Camera-type eye (tissue), 1 donor: ENCODE results near the gene KRTAP2-3. TPM values are rescaled to one million over a fixed set of nuclear protein-coding genes. Genes with fewer than 3 reads are reported as not detected.

Experiments
- total RNA-seq: library from RNA; depleted of rRNA; stranded (reverse); fragments of >200 nt; gene quantifications from one replicate; pipeline ENCODE4 v1.2.3, GENCODE V29; 2014

Gene KRTAP2-3, protein sequence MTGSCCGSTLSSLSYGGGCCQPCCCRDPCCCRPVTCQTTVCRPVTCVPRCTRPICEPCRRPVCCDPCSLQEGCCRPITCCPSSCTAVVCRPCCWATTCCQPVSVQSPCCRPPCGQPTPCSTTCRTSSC
- not detected for total RNA-seq

DNA sequence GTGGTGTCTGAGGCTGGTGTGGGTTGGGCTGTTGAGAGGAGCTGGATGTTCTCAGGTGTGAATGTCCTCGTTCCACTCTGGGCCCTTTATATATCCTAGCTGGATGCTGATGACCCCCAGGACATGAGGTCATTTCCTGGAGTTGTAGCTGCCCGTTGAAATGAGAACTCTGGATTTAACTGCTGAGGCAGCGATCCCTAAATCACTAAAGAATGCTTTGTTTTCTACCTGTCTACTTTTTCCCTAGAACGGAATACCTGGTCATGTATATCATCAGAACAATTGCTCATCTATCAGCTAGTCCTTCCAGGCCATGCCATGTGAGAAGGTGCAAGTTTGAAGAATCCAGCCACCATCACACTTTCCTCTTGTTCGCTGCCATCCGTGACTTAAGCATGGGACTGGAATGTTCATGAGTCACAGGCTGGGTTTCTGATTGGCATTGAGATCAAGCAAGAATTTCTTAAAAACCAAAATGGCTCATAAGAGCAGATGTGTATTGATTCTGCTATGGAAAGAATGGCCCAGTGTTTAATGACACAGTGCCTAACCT lies at the start of gene KRTAP2-3:
Gene KRTAP2-3 (minus strand): TSS at position 63 of the 553 bp plus-strand sequence. CDS start 64 bp downstream, outside the sequence.

DNA sequence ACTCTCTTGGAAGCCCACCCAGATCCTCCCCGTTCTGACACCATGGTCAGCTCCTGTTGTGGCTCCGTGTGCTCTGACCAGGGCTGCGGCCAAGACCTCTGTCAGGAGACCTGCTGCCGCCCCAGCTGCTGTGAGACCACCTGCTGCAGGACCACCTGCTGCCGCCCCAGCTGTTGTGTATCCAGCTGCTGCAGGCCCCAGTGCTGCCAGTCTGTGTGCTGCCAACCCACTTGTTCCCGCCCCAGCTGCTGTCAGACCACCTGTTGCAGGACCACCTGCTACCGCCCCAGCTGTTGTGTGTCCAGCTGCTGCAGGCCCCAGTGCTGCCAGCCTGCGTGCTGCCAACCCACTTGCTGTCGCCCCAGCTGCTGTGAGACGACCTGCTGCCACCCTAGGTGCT lies 45.4 kb upstream of the KRTAP2-3 start, which contains the start of gene KRTAP4-9:
Gene KRTAP4-9 (plus strand): TSS at position 43 of the 400 bp plus-strand sequence. CDS start 0 bp downstream, at position 43.

DNA sequence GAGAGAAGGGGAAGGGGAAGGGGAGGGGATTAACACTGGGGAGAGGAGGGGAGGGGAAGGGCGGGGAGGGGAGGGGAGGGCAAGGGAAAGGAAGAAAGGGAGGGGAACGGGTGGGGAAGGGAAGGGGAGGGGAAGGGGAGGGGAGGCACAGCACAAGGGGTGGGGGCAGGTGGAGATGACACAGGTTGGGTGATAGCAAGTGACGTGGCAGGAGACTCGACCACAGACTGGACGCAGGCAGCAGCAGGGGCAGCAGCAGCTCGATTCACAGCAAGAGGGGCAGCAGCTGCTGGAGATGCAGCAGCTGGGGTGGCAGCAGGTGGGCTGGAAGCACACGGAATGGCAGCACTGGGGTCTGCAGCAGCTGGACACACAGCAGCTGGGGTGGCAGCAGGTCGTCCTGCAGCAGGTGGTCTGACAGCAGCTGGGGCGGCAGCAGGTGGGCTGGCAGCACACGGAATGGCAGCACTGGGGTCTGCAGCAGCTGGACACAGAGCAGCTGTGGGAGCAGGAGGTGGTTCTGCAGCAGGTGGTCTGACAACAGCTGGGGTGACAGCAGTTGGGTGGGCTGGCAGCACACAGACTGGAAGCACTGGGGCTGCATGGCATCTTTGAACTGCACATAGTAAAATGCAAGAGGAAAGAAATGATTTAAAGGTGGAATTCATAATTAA lies 41.8 kb upstream of the KRTAP2-3 start, which contains the start of gene KRTAP4-16:
Gene KRTAP4-16 (minus strand): TSS at position 624 of the 674 bp plus-strand sequence. CDS start 0 bp downstream, at position 624.

DNA sequence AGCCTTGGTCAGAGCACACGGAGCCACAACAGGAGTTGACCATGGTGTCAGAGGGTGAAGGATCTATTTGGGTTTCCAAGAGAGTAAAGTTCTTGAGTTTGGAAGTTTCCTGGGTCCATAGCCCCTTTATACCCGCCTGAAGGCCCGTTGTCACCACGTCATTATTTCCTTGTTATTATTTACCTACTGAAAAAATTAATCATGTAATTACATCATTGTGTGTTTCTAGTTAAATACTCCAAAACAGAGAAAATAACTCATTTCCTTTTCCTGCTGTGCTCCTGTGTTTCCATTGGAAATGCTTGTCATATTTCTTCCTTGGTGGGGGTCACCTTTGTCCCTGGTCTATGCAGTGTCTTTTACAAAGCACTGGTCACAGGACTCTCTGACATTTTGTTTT lies 38.1 kb upstream of the KRTAP2-3 start, which contains the start of gene KRTAP4-8:
Gene KRTAP4-8 (minus strand): TSS at position 101 of the 400 bp plus-strand sequence. CDS start 58 bp downstream, at position 43.

DNA sequence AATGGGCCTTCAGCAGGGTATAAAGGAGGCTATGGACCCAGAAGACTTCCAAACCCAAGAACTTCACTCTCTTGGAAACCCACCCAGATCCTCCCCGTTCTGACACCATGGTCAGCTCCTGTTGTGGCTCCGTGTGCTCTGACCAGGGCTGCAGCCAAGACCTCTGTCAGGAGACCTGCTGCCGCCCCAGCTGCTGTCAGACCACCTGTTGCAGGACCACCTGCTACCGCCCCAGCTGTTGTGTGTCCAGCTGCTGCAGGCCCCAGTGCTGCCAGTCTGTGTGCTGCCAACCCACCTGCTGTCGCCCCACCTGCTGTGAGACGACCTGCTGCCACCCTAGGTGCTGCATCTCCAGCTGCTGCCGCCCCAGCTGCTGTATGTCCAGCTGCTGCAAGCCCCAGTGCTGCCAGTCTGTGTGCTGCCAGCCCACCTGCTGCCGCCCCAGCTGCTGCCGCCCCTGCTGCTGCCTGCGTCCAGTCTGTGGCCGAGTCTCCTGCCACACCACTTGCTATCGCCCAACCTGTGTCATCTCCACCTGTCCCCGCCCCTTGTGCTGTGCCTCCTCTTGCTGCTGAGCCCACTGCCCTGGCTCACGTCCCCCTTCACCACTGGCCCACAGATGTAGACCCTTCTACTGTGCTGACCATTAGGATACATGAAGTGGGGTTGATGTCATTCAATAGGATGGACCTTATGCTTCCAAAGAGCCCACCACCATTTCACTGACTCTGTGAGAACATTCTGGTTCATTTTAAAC lies 24.4 kb upstream of the KRTAP2-3 start, which contains the start of gene KRTAP4-7:
Gene KRTAP4-7 (plus strand): TSS at position 51 of the 757 bp plus-strand sequence. CDS start 57 bp downstream, at position 108.

DNA sequence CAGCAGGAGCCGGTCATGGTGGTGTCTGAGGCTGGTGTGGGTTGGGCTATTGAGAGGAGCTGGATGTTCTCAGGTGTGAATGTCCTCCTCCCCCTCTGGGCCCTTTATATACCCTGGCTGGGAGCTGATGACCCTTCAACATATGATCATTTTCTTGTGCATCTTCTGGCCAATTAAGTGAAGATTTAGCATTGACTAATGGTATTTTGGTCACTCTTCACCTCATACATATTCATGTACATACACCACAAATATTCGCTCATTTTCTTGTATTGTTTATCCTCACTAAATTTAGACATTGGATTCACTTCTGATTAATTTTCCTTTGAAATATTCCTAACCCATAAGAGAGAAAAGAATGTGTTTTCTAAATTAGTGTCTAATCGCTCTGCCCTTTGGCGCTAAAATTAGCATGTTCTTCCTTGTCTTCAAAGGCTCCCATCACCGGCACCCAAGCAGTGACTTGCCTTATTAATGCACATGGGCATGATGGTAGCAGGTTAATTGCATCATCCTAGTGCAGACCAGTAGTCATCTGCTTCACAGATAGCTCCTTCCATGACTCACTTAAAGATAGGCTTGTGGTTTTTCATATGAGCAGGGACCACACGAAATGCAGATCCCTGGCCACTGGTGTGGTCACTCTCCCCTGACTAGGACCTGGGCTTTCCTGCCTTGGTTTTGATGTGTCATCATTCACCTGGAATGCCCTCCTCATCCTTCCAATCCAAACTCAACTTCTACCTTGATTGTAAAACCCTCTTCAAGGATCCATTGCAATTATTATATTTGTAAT lies 6.1 kb upstream of the KRTAP2-3 start, which contains the start of gene KRTAP2-4:
Gene KRTAP2-4 (minus strand): TSS at position 51 of the 796 bp plus-strand sequence. CDS start 34 bp downstream, at position 17.

DNA sequence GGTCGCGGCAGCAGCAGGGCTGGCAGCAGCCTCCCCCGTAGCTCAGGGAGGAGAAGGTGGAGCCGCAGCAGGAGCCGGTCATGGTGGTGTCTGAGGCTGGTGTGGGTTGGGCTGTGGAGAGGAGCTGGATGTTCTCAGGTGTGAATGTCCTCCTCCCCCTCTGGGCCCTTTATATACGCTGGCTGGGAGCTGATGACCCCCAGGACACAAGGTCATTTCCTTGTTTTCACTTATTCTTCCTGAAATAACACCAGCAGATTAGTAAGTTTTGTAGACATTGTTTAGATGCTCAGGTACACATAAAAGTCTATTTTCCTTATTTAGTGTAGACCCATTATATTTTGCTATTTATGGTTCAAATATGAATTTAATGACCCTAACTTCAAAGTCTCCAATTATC lies 4.8 kb downstream of the KRTAP2-3 start, which contains the start of gene KRTAP2-2:
Gene KRTAP2-2 (minus strand): TSS at position 101 of the 400 bp plus-strand sequence. CDS start 19 bp downstream, at position 82.

DNA sequence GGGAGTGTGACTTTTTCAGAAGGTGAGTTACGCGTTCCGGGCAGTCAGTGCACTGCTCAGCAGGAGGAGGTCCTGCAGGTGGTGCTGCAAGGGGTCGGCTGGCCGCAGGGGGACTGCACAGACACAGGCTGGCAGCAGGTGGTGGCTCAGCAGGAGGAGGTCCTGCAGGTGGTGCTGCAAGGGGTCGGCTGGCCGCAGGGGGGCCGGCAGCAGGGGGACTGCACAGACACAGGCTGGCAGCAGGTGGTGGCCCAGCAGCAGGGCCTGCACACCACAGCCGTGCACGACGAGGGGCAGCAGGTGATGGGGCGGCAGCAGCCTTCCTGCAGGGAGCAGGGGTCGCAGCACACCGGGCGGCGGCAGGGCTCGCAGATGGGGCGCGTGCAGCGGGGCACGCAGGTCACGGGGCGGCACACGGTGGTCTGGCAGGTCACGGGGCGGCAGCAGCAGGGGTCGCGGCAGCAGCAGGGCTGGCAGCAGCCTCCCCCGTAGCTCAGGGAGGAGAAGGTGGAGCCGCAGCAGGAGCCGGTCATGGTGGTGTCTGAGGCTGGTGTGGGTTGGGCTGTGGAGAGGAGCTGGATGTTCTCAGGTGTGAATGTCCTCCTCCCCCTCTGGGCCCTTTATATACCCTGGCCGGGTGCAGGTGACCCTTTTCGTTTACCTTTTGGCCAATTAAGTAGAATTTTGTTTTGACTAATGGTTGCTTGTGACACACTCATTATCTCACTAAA lies 13.0 kb downstream of the KRTAP2-3 start, which contains the start of gene KRTAP2-1:
Gene KRTAP2-1 (minus strand): TSS at position 582 of the 731 bp plus-strand sequence. CDS start 49 bp downstream, at position 533.

DNA sequence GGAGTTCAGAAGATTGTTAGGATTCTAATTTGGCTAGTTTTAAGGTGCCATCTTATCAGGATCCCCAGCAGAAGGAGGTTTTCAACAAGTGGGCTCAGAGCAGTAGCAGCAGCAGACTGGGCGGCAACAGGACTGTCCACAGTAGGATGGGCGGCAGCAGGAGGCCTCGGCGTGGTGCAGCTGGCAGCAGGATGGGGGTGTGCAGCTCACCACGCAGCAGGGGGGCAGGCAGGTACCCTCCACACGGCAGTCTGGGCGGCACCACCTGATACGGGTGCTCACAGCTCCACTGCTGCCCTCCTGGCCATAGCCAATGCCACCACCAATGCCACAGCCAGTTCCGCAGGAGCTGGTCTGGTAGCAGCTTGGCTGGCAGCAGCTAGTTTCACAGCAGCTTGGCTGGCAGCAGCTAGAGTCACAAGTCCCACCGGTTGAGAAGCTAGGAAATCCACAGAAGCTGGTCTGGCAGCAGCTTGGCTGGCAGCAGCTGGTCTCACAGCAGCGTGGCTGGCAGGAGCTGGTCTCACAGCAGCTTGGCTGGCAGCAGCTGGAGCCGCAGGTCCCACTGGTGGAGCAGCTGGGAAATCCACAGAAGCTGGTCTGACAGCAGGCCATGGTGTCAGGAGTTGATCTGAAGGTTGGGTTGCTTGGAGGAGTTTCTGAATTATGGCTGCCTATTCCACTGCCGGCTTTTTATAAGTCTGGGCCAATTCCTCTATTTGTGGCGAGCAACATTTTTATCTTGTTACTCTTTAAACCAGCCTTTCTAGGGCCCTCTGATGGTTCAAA lies 18.9 kb downstream of the KRTAP2-3 start, which contains the start of gene KRTAP1-1:
Gene KRTAP1-1 (minus strand): TSS at position 668 of the 789 bp plus-strand sequence. CDS start 53 bp downstream, at position 615.

DNA sequence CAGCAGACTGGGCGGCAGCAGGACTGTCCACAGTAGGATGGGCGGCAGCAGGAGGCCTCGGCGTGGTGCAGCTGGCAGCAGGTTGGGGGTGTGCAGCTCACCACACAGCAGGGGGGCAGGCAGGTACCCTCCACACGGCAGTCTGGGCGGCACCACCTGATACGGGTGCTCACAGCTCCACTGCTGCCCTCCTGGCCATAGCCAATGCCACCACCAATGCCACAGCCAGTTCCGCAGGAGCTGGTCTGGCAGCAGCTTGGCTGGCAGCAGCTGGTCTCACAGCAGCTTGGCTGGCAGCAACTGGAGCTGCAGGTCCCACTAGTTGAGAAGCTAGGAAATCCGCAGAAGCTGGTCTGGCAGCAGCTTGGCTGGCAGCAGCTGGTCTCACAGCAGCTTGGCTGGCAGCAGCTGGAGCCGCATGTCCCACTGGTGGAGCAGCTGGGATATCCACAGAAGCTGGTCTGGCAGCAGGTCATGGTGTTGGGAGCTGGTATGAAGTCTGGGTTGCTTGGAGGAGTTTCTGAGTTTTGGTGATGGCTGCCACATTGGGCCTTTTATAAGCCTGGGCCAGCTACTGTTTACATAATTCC lies 25.5 kb downstream of the KRTAP2-3 start, which contains the start of gene KRTAP1-3:
Gene KRTAP1-3 (minus strand): TSS at position 529 of the 590 bp plus-strand sequence. CDS start 53 bp downstream, at position 476.

DNA sequence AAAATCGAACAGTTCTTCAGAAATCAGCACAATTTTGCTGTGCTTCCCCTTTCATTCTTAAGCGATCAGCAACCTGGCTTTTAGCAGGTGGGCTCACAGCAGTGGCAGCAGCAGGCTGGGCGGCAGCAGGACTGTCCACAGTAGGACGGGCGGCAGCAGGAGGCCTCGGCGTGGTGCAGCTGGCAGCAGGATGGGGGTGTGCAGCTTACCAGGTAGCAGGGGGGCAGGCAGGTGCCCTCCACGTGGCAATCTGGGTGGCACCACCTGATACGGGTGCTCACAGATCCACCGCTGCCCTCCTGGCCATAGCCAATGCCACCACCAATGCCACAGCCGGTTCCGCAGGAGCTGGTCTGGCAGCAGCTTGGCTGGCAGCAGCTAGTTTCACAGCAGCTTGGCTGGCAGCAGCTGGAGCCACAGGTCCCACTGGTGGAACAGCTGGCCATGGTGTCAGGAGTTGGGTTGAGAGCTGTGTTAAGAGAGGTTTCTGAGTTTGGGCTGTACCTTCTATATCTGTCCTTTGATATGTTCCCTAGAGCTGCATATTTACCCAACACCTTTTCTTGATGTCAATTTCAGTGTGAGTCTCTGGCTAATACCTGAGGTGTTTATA lies 30.2 kb downstream of the KRTAP2-3 start, which contains the start of gene KRTAP1-4:
Gene KRTAP1-4 (minus strand): TSS at position 563 of the 613 bp plus-strand sequence. CDS start 117 bp downstream, at position 446.

DNA sequence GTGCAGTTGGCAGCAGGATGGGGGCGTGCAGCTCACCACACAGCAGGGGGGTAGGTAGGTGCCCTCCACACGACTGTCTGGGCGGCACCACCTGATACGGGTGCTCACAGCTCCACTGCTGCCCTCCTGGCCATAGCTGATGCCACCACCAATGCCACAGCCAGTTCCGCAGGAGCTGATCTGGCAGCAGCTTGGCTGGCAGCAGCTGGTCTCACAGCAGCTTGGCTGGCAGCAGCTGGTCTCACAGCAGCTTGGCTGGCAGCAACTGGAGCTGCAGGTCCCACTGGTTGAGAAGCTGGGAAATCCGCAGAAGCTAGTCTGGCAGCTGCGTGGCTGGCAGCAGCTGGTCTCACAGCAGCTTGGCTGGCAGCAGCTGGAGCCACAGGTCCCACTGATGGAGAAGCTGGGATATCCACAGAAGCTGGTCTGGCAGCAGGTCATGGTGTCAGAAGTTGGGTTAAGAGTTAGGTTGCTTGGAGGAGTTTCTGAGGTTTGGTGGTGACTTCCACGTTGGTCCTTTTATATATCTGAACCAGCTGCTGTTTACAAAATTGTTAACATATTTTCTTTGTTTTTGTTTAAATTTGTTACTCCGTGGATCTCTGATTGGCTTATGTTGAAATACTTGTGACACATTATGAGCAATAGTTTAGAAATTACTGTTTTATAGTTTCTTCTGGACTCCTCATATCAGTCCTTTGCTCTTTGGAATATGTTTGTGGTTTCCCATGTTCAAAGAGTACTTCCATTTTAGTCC lies 33.0 kb downstream of the KRTAP2-3 start, which contains the start of gene KRTAP1-5:
Gene KRTAP1-5 (minus strand): TSS at position 494 of the 757 bp plus-strand sequence. CDS start 53 bp downstream, at position 441.

Other genes with a start within 250 kb of the KRTAP2-3 start
- gene KRT10, start 237.5 kb downstream of the KRTAP2-3 start, total RNA-seq: 14.5 TPM
- gene KRT12, start 192.9 kb downstream of the KRTAP2-3 start, total RNA-seq: 50.0 TPM
- gene KRT20, start 174.9 kb downstream of the KRTAP2-3 start, total RNA-seq: not detected
- gene KRT23, start 122.5 kb downstream of the KRTAP2-3 start, total RNA-seq: 9.0 TPM
- 0.44 TPM for gene KRT39, start 93.2 kb downstream of the KRTAP2-3 start, total RNA-seq
- 1.4 TPM for gene KRT40, start 75.8 kb downstream of the KRTAP2-3 start, total RNA-seq
- not detected for gene KRTAP3-3, start 66.0 kb downstream of the KRTAP2-3 start, total RNA-seq
- not detected for gene KRTAP3-2, start 60.2 kb downstream of the KRTAP2-3 start, total RNA-seq
- not detected for gene KRTAP3-1, start 51.0 kb downstream of the KRTAP2-3 start, total RNA-seq
- gene KRTAP1-5, start 32.9 kb downstream of the KRTAP2-3 start, total RNA-seq: not detected
- gene KRTAP1-4, start 29.9 kb downstream of the KRTAP2-3 start, total RNA-seq: not detected
- not detected for gene KRTAP1-3, start 25.2 kb downstream of the KRTAP2-3 start, total RNA-seq
- not detected for gene KRTAP1-1, start 18.7 kb downstream of the KRTAP2-3 start, total RNA-seq
- not detected for gene KRTAP2-1, start 12.8 kb downstream of the KRTAP2-3 start, total RNA-seq
- gene KRTAP2-2, start 4.9 kb downstream of the KRTAP2-3 start, total RNA-seq: not detected
- gene KRTAP2-4, start 5.8 kb upstream of the KRTAP2-3 start, total RNA-seq: not detected
- not detected for gene KRTAP4-7, start 24.0 kb upstream of the KRTAP2-3 start, total RNA-seq
- gene KRTAP4-8, start 38.0 kb upstream of the KRTAP2-3 start, total RNA-seq: not detected
- gene KRTAP4-16, start 42.1 kb upstream of the KRTAP2-3 start, total RNA-seq: not detected
- not detected for gene KRTAP4-9, start 45.3 kb upstream of the KRTAP2-3 start, total RNA-seq
- not detected for gene KRTAP4-11, start 58.3 kb upstream of the KRTAP2-3 start, total RNA-seq
- not detected for gene KRTAP4-12, start 64.1 kb upstream of the KRTAP2-3 start, total RNA-seq
- gene KRTAP4-6, start 80.4 kb upstream of the KRTAP2-3 start, total RNA-seq: not detected
- not detected for gene KRTAP4-5, start 89.7 kb upstream of the KRTAP2-3 start, total RNA-seq
- not detected for gene KRTAP4-4, start 100.6 kb upstream of the KRTAP2-3 start, total RNA-seq
- gene KRTAP4-3, start 108.1 kb upstream of the KRTAP2-3 start, total RNA-seq: not detected
- not detected for gene KRTAP4-2, start 118.1 kb upstream of the KRTAP2-3 start, total RNA-seq
- gene KRTAP4-1, start 124.8 kb upstream of the KRTAP2-3 start, total RNA-seq: not detected
- gene KRTAP9-1, start 129.8 kb upstream of the KRTAP2-3 start, total RNA-seq: not detected
- gene KRTAP9-2, start 166.5 kb upstream of the KRTAP2-3 start, total RNA-seq: not detected
- not detected for gene KRTAP9-3, start 172.3 kb upstream of the KRTAP2-3 start, total RNA-seq
- 0.44 TPM for gene KRTAP9-8, start 177.9 kb upstream of the KRTAP2-3 start, total RNA-seq
- not detected for gene KRTAP9-4, start 189.6 kb upstream of the KRTAP2-3 start, total RNA-seq
- gene KRTAP9-9, start 195.3 kb upstream of the KRTAP2-3 start, total RNA-seq: not detected
- not detected for gene KRTAP9-6, start 205.3 kb upstream of the KRTAP2-3 start, total RNA-seq
- not detected for gene KRTAP9-7, start 215.6 kb upstream of the KRTAP2-3 start, total RNA-seq
- not detected for gene KRTAP29-1, start 242.7 kb upstream of the KRTAP2-3 start, total RNA-seq
- not detected for gene KRTAP16-1, start 249.2 kb upstream of the KRTAP2-3 start, total RNA-seq